Measurements from ENCODE around the gene LRIG1.
"Not testable (repeated sequence)": the region's sequence is repeated elsewhere in the genome, so short reads cannot be mapped to it uniquely, and the experiment has no call there.

Gene LRIG1

DNA sequence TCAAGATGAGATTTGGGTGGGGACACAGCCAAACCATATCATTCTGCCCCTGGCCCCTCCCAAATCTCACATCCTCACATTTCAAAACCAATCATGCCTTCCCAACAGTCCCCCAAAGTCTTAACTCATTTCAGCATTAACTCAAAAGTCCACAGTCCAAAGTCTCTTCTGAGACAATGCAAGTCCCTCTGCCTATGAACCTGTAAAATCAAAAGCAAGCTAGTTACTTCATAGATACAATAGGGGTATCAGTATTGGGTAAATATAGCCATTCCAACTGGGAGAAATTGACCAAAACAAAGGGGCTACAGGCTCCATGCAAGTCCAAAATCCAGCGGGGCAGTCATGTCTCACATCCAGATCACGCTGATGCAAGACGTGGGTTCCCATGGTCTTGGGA, 79.7 kb downstream of the LRIG1 start:
- DNase-seq (ENCODE audit: low read depth, low spot score): not testable (repeated sequence)

DNA sequence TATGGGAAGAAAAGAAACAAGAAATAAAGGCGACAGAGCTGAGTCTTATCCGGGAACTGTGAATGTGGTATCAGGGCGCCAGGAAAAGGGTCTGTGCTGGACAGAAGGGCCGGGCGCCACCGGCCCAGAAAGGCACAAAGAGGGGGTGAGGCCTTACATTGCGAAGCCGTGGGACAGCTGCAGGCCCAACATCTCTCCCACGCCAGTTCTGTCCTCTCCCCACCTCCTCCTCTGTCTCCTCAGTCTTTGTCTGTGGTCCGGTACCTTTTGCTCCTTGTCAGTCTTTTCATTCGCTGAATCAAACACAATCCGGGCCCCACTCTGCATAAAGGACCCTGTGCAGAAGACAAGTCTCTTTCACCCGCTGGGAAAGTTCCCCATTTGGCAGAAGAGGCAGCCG, 81.8 kb downstream of the LRIG1 start:
- no peak for DNase-seq (ENCODE audit: low read depth, low spot score)

DNA sequence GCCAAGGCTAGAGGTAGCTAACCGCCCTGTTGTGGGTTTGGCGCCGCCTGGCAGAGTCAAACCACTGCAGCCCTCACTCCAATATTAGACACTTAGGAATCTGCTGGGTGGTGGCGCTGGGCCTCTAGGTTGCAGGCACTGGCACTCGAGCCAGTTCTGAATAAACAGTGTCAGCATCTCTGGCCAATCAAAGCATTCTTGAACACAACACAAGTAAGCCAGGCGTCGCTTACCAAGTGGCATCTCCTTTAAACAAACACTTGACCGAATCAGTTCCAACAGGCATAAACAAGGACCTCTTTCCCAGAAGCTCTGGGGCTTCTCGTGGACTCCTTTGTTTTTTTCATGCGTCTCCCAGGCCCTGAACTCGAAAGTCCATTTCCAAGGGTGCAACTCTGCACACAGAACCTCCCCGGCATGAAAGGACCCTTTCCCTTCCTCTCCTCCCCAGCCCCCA, 82.3 kb downstream of the LRIG1 start:
- DNase-seq (ENCODE audit: low read depth, low spot score): no peak

DNA sequence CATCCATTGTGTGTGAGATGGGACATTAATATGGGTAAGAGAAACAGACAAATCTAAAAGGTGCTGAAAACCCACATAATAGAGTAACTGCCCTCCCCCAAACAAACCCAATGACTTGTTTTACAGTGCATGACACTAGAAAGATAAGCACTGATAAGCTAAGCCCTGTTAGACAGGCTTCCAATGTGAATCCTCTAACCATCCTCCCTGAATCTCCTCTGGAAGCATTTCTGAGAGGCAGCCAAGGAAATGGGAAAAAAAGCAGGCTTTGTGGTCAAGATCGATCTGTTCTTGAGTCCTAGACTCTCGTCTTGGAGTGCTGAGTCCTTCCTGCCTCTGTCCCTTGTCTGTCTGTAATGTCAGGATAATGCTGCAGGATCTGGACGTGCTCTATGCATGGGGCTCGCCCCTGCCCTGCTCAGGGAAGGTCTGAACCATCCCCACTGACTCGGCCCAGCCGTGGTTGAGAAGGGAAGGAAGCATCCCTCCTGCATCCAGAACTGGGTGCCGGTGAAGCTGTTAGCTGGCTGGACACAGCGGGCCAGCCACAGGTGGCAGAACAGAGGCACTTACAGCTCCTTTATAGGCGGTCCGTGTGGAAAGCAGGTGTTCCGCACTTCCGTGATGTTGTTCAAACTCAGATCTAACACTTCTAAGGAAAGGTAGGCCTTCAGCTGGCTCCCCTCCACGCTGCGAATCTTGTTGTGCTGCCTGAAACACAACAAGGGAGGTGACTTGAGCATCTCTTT, 84.1 kb downstream of the LRIG1 start:
- no peak for DNase-seq (ENCODE audit: low read depth, low spot score)

DNA sequence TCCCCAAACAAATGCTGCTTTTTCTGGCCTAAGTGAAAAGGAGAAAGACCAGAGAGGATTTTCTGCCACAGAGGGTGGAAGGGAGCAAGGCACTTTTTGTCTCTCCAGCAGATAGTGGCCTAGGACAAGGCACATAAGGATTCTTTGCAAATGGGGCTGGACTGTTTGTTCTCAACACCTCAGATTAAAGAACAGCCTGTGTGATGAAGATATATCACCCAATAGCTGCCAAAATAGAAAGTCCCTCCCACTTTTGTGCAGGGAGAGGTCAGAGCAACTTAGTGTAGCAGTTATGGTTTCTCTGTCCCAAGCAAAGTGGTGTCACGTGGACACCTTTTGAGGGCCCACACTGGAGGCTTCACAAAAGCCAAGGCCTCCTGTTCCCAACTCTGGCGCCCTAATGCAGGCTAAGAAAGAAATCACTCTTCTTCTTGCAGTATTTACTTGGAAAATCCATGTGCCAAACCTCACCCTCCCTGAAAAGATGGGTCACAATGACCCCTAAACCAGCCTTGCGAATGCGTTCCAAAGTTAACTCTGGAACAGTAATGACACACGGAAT, 84.9 kb downstream of the LRIG1 start:
- DNase-seq (ENCODE audit: low read depth, low spot score): no peak

DNA sequence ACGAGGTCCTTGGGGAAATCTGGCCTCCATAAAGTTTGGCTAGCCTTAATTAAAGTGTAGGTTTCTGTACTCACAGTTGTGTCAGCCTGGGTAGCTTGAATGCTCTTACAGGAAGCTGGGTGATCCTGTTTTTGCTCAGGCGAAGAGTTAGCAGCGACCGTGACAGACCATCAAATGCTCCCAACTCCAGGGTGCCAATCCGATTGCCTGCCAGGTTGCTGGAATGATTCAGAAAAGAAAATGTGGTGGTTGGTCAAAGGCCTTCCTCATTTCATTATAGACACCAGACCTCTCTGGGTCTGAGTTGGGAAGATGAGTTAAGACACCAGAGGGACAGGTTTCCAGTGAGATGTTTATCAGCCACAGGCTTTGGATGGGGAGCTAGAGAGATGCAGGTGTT, 86.0 kb downstream of the LRIG1 start:
- DNase-seq (ENCODE audit: low read depth, low spot score): no peak

DNA sequence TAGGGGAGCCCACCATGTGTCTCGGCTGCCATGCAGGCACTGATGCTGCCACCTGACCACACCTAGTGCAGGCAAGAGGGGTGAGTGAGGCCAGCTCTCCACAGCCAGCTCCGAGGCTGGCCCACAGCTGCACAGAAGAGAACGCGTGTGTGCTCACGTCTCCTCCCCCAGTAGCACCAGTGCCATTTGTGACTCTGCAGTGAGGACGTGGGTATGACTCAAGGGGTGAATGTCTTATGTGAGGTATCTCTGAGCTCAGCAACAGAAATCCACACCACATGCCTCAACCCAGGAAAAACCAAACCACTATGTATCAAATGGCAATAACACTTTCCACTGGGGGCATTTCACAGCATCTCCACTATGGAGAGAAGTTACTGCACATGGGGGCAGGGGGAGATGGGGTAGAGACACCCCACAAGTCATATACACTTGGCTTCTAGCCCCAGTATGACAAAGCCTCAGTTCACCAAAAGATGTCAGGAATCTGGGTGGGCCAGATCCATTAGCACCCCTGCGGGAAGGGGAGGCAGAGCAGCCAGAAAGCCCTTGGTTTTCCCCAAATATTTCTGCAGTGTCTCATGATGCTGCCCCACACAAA, 87.6 kb downstream of the LRIG1 start:
- no peak for DNase-seq (ENCODE audit: low read depth, low spot score)

DNA sequence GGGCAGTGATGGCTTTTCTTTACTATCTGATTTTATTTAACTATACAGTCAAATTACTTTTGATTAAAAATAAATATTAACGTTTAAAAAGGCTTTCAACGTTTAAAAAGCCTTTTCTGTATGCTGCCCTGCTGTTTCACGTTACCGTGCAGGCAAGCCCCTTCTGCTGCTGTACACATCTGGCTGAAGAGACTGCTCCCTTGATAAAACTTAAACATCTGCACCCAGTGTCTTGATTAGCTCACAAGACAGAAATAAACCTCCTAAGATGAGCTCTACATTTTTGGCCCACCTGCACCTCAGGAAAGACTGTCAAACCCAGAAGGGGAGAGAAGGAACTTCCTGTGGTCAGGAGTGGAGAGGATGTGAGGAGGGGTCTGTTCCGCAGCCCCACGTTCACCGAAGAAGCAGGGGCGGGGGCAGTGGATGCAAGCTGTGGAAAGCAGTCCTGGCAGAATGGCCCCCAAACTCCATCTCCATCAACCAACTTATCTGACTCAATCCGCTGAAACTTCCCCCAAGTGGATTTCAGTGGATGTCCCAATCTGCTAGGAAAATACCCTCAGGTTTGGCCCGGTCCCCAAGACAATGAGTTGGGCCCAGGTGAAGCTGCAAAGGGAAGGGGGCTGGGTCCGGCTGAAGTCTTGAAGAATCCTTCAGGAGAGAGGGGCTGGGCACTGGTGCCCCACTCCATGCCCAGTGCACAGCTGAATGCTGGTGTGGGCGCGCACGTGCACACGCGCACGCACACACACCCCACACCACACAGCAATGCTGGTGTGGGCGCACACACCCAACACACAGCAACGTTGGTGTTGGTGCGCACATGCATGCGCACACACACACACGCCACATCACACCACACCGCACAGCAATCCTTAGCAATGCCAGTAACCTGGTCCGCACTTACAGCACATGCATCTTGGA, 88.6 kb downstream of the LRIG1 start:
- no peak for DNase-seq (ENCODE audit: low read depth, low spot score)

DNA sequence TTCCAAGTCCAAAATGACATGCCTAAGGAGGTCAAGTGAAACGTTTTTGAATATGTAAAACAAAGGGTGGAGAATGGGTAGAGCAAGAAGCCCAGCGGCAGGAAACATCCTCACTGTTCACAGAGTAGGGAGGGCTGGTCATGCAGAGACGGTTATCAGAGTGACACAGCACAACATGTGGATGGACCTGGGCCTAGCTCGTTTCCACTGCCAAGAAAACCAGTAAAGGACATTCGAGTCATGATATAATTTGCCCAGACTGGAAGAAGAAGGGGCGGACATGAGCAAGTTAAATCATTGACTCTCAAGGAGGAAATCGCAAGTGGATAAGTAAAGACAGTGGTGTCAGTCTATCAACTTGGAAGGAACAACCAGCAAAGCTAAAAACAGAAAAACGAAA, 89.3 kb downstream of the LRIG1 start:
- DNase-seq (ENCODE audit: low read depth, low spot score): no peak

DNA sequence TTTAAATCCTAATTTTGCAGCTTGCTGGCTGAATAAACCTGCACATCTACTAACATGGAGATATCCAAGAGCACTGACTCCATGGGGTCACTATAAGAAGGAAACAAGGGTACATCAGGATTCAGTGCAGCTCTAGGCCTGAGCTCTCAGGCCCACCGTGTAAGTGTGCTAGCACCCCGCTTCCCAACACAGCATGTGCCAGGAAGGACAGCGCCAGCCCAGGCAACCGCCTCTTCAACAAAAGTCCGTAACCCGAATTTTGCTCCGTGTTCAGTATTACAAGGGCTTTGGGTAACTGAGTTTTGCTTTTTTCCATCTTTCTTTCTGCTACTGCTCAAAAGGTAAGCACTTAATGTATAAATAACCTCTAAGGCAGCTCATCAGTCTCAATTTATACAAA, 89.8 kb downstream of the LRIG1 start:
- no peak for DNase-seq (ENCODE audit: low read depth, low spot score)

DNA sequence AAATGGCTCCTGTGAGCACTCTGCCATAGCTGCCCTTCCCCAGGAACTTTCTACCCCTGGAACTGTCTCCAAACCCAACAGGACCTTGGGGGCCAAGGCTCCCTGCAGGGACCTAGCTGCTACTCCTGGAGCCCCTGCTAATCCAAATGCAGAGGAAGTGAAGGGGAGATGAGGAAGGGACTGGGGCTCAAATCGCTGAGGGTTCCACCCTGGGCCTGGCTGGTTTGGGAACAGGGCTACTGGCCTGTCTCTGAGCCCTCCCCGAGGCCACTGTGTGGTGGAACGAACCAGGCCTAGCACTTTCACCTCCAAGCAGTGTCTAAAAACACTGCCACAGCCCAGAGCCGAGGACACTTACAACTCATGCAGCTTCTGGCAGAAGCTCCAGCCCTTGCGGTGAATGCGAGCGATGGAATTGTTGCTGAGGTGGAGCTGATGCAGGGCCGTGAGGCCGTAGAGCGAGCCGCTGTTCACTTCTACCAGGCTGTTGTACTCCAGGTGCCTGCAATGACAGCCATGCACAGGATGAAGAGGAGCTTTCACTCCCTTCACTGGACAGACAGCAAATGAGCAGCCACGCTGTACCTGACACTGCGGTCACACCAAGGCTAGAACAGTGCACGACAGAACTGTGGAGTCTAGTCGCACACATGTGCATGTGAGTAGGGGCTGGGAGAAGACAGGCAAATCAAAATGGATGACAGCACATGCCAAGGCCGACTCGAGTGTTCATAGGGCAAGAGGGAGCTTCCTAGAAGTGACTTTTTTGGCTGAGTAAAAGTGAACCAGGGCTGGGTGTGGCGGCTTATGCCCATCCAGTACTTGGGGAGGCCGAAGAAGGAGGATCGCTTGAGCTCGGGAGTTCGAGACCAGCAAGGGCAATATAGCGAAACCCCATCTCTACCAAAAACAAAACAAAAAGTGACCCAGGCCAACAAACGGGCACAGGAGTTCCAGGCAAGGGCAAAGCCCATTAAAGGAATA, 90.8 kb downstream of the LRIG1 start:
- no peak for DNase-seq (ENCODE audit: low read depth, low spot score)

DNA sequence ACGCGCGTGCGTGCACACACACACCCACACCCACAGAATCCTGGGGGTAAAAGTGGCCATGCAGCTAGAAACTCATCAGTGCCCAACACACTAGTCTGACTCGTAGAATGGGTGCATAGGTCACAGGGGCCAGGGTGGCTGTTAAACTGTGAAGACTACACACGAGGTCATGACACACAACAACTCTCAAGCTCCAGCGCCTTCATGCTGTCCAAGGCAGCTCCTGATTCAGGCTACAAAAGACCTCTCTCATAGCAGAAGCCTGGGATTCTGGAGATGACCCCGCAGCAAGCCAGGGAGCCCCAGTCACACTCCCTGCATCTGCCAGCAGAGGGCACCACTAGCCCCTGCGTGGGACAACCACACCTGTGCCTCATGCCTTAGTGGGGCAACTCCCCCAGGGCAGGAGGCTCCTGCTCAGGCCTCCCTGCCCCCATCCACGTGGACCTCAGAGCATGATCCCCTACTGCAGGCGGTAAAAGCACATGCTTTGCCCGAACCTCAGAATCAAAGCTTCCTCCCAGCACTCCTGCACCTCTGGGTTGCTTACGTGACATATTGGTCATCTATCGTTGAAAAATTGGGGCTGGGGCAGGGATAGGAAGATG, 93.1 kb downstream of the LRIG1 start:
- DNase-seq (ENCODE audit: low read depth, low spot score): no peak

DNA sequence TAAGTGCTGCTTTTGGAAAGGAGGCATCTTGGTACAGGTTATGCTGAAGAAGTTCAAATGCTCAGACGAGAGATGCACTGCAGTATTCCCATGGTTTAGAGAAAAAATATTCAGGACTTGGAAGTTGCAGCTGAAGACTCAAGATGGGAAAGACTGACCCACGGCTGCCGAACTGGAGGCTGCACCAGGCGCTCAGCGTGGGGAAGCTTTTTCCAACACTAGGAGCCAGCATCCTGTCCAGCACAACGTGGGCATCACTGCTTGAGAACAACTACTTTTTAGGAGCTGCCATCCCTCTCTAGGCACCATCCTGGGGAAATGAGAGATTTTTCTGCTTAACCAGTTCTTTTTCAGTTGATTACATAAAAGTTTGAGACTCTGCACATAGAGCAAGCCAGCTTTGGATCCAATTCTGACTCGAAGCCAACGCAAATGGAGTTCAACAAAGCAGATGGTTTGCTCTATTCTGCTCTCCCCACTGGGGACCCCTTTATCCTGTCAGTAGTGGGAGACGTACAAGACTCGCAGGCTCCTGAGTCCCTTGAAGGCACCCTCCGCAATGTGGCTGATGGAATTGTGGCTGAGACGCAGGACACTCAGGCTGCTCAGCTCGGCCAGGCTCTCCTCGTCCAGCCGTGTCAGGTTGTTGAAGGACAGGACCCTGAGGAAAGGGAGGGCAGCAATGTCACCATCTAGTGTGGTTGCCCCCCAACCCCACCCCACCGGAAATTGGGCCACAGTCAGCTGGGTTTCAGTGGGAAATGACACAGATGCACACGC, 93.8 kb downstream of the LRIG1 start:
- no peak for DNase-seq (ENCODE audit: low read depth, low spot score)

DNA sequence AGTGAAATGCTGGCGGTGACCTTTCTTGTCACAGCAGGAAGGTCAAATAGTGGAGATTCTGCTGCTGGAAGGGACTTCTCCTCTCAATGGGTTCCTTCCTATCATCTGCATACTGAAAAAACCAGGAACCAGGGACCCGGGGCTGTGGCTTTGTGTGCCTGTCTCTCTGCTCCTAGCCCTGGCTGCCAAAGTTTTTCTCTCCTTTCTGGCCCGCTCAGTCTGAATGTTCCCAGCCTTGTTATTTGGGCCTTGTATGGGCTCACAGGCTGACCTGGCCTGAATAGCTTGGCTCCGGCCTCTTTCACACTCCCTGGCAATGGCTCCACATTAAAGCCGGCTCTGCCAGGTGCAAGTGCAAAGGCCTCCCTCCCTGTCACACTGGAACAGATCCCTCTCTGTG, 94.7 kb downstream of the LRIG1 start:
- DNase-seq (ENCODE audit: low read depth, low spot score): no peak

DNA sequence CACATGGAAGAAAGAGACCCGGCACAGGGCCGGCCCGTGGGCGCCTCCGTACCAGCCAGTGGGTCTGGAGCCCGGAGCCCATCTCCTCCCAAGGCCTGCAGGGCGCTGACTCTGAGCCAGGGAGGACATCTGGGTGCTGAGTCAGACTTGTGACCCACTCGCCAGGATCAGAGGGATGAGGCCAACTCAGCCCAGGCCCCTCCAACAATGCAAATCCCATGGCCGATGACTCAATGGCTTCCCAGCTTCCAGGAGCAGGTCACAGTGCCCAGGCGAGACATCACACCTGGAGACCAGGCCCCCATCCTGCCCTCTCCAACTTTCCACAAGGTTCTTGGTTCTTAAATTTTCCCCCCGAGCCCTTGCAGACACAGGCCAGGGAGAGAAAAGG, 95.1 kb downstream of the LRIG1 start:
- DNase-seq (ENCODE audit: low read depth, low spot score): no peak

DNA sequence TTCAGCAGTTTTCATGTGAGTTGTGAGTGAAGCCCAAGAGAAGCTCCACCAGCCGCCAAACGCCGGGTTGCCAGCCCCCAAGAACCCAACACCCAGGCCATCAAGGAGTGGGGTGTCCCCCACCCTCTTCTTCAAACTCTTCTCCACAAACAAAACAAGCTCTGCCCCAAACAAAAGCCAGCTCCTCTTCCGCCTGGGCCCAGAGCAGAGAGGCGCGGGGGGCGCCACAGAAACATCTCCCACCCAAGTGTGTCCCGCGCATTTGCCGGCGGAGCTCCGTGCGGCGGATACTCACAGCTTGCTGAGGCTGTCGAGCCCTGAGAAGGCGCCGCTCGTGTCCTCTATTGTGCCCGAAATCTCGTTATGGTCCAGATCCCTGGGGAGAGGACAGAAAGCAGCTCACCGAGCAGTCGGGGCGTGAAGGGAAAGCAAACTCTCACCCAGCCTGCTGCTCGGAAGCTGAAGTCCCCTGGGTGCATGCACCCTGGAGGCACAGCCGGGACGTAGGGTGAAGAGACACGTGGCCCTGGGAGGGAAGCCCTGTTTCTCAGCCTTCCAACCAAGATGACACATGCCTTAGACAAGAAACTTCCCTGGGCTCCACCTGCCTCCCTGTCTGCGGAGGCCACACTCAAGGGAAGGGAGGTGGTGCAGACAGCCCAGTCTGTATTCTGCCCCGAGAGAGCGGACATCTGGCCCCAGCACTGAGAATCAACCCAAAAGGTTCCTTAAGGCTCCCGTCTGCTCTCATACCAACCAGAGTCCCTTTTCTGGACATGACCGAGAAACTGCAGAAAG, 95.7 kb downstream of the LRIG1 start:
- DNase-seq (ENCODE audit: low read depth, low spot score): no peak

DNA sequence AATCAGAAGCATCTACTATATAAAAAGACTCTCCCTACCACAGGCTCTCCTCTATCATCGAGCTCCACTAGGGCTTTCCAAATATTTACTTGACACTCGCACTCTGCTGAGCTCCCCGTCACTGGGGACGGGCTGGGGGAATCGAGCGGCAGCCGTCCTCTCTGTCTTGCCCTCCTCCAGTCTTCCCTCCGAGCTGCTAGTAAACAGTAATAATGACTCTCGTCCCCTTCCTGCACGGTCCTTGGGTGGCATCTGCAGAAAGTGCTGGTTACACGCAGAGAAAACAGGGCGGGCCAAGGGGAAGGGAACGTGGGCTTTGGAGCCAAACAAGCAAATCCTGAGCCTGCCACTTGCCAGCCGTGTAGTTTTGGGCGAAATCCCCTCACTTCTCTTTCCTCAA, 96.6 kb downstream of the LRIG1 start:
- DNase-seq (ENCODE audit: low read depth, low spot score): no peak

DNA sequence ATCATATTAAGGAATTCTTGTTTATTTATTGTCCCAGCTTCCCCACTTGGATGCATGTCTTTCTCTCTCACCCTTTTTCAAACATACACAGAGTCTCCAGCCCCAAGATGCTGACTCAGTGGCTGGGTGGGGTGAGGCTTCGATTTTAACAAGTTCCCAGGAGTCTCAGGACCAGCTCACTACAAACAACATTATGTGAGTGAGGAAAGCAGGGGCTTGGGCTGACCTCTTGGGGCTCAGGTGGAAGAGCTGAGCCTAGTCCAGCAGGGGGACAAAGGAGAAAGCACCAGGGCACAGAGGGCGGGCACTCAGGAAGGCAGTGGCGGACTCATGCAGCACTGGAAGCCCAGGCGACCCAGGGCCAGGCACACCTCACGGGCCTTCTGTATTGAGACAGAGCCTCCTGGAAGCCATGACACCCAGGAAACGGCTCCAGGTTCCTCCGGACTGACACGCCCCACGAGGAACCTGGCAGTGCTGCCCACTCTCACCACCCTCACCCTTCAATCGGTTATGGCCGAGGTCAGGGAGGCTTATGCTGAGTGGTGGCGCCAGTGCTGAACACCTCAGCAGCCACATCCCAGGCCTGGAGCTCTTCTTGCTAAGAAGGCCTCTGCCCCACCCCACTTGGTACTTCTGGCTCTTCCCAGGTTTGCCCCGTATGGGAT, 97.4 kb downstream of the LRIG1 start:
- DNase-seq (ENCODE audit: low read depth, low spot score): no peak

All from smooth muscle cell of the brain vasculature (primary cell).